Measurements from ENCODE around the gene MTMR3.
"Not testable (repeated sequence)": the region's sequence is repeated elsewhere in the genome, so short reads cannot be mapped to it uniquely, and the experiment has no call there.

Gene MTMR3

GRCh38 chr22:29883045-29883774, at the start of gene MTMR3:
Gene MTMR3, plus strand, starts transcription at chr22:29883174. Its CDS starts 87,886 bp downstream, at chr22:29971060.
- no peak for TF ChIP-seq Cebpa-rat (IDR thresholded peaks at IDR 0.05)
- H4K20me1 ChIP-seq, result peaks cover 26 to 50% (median 46%) of the 10 kb centered on the region in 11 experiments; a peak in 21 of 22 replicates

GRCh38 chr22:29833392-29833965, 49.5 kb upstream of the MTMR3 start:
- H3K27me3 ChIP-seq, result no peaks in the 10 kb centered on the region
- H3K9me3 ChIP-seq (replicated peaks in 1 of 11), result no peaks in the 10 kb centered on the region
- no peak overlapping the region for H3K27ac ChIP-seq
- TF ChIP-seq Cebpa-rat (IDR thresholded peaks at IDR 0.05), result no peak
- H3K9ac ChIP-seq, result 0 out of 22 replicates have a peak overlapping the region, but pooled peaks of 1 of the 11 experiments have one; percentile 21
- peaks cover 59 to 81% (median 75%) of the 10 kb centered on the region in 11 experiments for H3K36me3 ChIP-seq
- H3K4me1 ChIP-seq, result peaks cover 14 to 32% (median 21%) of the 10 kb centered on the region in 10 experiments
- H3K4me2 ChIP-seq, result no peak overlapping the region
- H4K20me1 ChIP-seq, result peaks cover 0 to 55% (median 24%) of the 10 kb centered on the region in 11 experiments; a peak in 14 of 22 replicates
- H3K4me3 ChIP-seq, result no peak overlapping the region

More at GRCh38 chr22:29883045-29883774, at the start of gene MTMR3:
- H3K9ac ChIP-seq, result peak within 1 kb of the TSS; percentile 90 to 99 (median 95)
- no peaks in the 10 kb centered on the region for H3K36me3 ChIP-seq
- peak within 1 kb of the TSS; percentile 89 to 97 (median 92) for H3K27ac ChIP-seq
- peaks cover 11 to 32% (median 20%) of the 10 kb centered on the region in 10 experiments for H3K4me1 ChIP-seq
- no peaks in the 10 kb centered on the region for H3K27me3 ChIP-seq
- peaks cover 0 to 6% (median 0%) of the 10 kb centered on the region in 11 experiments; a peak in 5 of 22 replicates for H3K9me3 ChIP-seq (replicated peaks in 1 of 11)
- peak within 1 kb of the TSS; percentile 89 to 99 (median 96) for H3K4me3 ChIP-seq
- H3K4me2 ChIP-seq, result peak within 1 kb of the TSS; percentile 70 to 88 (median 82)

DNA sequence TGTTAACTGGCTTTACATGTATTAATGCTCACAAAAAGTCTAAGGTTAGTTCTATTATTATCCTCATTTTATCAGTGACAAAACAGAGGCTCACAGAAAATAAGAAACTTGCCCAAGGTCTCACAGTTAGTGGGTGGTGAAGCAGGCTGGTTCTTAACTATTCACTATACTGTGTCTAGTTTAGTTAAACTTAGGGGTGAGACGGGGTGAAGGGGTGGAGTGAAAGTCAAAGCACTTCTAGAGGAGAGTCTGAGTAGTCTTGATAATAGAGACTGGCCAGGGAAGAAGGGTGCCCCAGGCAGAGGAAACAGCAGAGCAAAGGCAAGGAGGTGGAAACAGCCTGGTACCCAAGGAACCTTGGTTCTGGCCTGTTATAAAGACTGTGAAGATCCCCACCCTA, 48.9 kb upstream of the MTMR3 start:
- Histone ChIP-seq H3K9me3 (replicated peaks in 1 of 11) (no peaks in the 10 kb centered on the region), H3K27me3 (no peaks in the 10 kb centered on the region), H4K20me1 (peaks cover 0 to 51% (median 21%) of the 10 kb centered on the region in 11 experiments; a peak in 12 of 22 replicates), H3K36me3 (peaks cover 53 to 75% (median 70%) of the 10 kb centered on the region in 11 experiments), H3K4me3 (no peak overlapping the region), H3K9ac (peak overlapping the region in 1 of 11 experiments; percentile 21; a peak in 1 of 22 replicates), H3K4me2 (no peak overlapping the region), H3K27ac (no peak overlapping the region), H3K4me1 (peaks cover 19 to 38% (median 27%) of the 10 kb centered on the region in 10 experiments)
- no peak for TF ChIP-seq Cebpa-rat (IDR thresholded peaks at IDR 0.05)

- Histone ChIP-seq H3K4me1 (peaks cover 19 to 33% (median 23%) of the 10 kb centered on the region in 10 experiments), H3K4me3 (peak overlapping the region; percentile 78 to 98 (median 92)), H3K27ac (peak overlapping the region in 1 of 11 experiments; percentile 87; a peak in 1 of 22 replicates), H3K36me3 (peaks cover 31 to 47% (median 42%) of the 10 kb centered on the region in 11 experiments), H3K9ac (peak overlapping the region; percentile 84 to 91 (median 88); a peak in 18 of 22 replicates), H4K20me1 (peaks cover 0 to 32% (median 15%) of the 10 kb centered on the region in 11 experiments; a peak in 12 of 22 replicates), H3K4me2 (peak overlapping the region; percentile 77 to 99 (median 96))
- not testable (repeated sequence) for H3K27me3 ChIP-seq; H3K9me3 ChIP-seq (replicated peaks in 1 of 11)
These were observed 46.1 kb upstream of the MTMR3 start for GRCh38 chr22:29836791-29837370.

GRCh38 chr22:29837741-29838598, 45.0 kb upstream of the MTMR3 start, which contains the start of gene ASCC2:
Gene ASCC2, minus strand, starts transcription at chr22:29838274. Its CDS starts 5,949 bp downstream, at chr22:29832325.
- TF ChIP-seq Cebpa-rat (IDR thresholded peaks at IDR 0.05), result no peak
- Histone ChIP-seq H3K4me3 (peak within 1 kb of the TSS; percentile 78 to 98 (median 92)), H3K4me1 (peaks cover 17 to 30% (median 20%) of the 10 kb centered on the region in 10 experiments), H3K36me3 (peaks cover 20 to 36% (median 31%) of the 10 kb centered on the region in 11 experiments), H3K9ac (peak within 1 kb of the TSS; percentile 84 to 91 (median 88)), H3K27me3 (no peaks in the 10 kb centered on the region), H4K20me1 (peaks cover 0 to 23% (median 10%) of the 10 kb centered on the region in 11 experiments; a peak in 11 of 22 replicates), H3K4me2 (peak within 1 kb of the TSS; percentile 77 to 99 (median 96)), H3K27ac (peak within 1 kb of the TSS; percentile 76 to 87 (median 83)), H3K9me3 (replicated peaks in 1 of 11) (no peaks in the 10 kb centered on the region)

- H3K9me3 ChIP-seq (replicated peaks in 1 of 11), result no peaks in the 10 kb centered on the region
- H3K27ac ChIP-seq, result peak overlapping the region; percentile 60 to 87 (median 81); a peak in 21 of 22 replicates
- no peaks in the 10 kb centered on the region for H3K27me3 ChIP-seq
- peak overlapping the region; percentile 70 to 99 (median 85) for H3K4me2 ChIP-seq
- no peak for TF ChIP-seq Cebpa-rat (IDR thresholded peaks at IDR 0.05)
- peaks cover 17 to 30% (median 20%) of the 10 kb centered on the region in 10 experiments for H3K4me1 ChIP-seq
- H3K4me3 ChIP-seq, result peak overlapping the region; percentile 78 to 98 (median 92)
- peaks cover 0 to 20% (median 10%) of the 10 kb centered on the region in 11 experiments; a peak in 11 of 22 replicates for H4K20me1 ChIP-seq
- peak overlapping the region; percentile 84 to 91 (median 88) for H3K9ac ChIP-seq
- peaks cover 14 to 30% (median 25%) of the 10 kb centered on the region in 11 experiments for H3K36me3 ChIP-seq
These were observed 44.4 kb upstream of the MTMR3 start for GRCh38 chr22:29838599-29838956.

- H3K4me1 ChIP-seq, result peaks cover 17 to 30% (median 20%) of the 10 kb centered on the region in 10 experiments
- peak overlapping the region in 1 of 10 experiments; percentile 88; a peak in 1 of 20 replicates for H3K4me3 ChIP-seq
- H3K9ac ChIP-seq, result no peak overlapping the region; a peak in 1 of 22 replicates
- H3K4me2 ChIP-seq, result peak overlapping the region; percentile 70 to 99 (median 85); a peak in 21 of 22 replicates
- peak overlapping the region in 7 of 11 experiments; percentile 79 to 85 (median 83); a peak in 8 of 22 replicates for H3K27ac ChIP-seq
- peaks cover 0 to 20% (median 10%) of the 10 kb centered on the region in 11 experiments; a peak in 11 of 22 replicates for H4K20me1 ChIP-seq
- H3K36me3 ChIP-seq, result peaks cover 9 to 25% (median 20%) of the 10 kb centered on the region in 11 experiments
- H3K27me3 ChIP-seq, result no peaks in the 10 kb centered on the region
- peak in 1 of 11 experiments; percentile 35; a peak in 1 of 22 replicates for TF ChIP-seq Cebpa-rat (IDR thresholded peaks at IDR 0.05)
- no peaks in the 10 kb centered on the region for H3K9me3 ChIP-seq (replicated peaks in 1 of 11)
These were observed 43.9 kb upstream of the MTMR3 start for GRCh38 chr22:29839039-29839438.
